GM18517 (cell line): ENCODE results near the gene HBEGF.

Source experiments
- ATAC-seq: cut with Tn5 transposase; IDR thresholded peaks from one replicate; pipeline ENCODE4 v1.9.1; 2021; ENCODE audit warnings: mild to moderate bottlenecking, moderate library complexity; ENCODE audit not compliant: unreplicated experiment

HBEGF gene, protein sequence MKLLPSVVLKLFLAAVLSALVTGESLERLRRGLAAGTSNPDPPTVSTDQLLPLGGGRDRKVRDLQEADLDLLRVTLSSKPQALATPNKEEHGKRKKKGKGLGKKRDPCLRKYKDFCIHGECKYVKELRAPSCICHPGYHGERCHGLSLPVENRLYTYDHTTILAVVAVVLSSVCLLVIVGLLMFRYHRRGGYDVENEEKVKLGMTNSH

GRCh38 chr5:140346348-140347221, at the start of gene HBEGF:
TSS of gene HBEGF (minus strand) at chr5:140346603. CDS start at chr5:140346328, 275 bp downstream.
- peak; percentile 77 for ATAC-seq

- ATAC-seq: no peak
Observed at GRCh38 chr5:140393738-140394137, 47.3 kb upstream of the HBEGF start.

GRCh38 chr5:140391732-140392131, 45.3 kb upstream of the HBEGF start:
- no peak for ATAC-seq

DNA sequence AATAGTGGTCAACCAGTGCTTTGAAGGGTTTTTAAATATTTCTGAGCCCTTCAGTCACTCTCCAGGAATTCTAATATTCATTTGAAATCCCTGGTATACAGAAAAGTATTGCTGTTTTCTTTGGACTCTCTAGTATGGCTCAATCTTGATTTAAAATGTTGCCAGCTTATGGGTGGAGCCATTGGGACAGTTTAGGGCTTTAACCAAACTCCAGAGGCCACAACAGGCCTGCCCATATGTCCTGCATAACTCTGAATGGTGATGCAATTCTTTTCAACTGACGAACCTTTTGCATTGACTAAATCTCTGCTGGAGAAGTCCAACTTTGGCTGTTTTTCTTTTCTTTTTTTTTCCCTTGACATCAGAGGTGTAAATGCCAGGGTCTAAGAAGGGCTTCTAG, 44.9 kb upstream of the HBEGF start:
- ATAC-seq: no peak

DNA sequence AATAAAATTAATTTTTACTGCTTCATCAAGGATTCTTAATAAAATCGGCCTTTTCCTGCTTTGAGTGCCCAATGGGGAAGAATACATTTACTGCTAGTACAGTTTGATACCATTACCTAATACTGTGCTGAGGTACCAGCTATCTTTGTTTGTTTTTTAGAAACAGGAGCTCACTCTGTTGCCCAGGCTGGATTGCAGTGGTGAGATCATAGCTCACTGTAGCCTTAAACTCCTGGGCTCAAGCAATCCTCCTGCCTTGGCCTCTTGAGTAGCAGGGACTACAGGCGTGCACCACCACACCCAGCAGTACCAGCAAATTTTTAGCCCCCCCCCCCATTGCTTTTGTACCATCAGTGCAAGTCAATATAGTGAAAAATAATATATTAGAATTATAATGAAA, 41.6 kb upstream of the HBEGF start:
- ATAC-seq: no peak

DNA sequence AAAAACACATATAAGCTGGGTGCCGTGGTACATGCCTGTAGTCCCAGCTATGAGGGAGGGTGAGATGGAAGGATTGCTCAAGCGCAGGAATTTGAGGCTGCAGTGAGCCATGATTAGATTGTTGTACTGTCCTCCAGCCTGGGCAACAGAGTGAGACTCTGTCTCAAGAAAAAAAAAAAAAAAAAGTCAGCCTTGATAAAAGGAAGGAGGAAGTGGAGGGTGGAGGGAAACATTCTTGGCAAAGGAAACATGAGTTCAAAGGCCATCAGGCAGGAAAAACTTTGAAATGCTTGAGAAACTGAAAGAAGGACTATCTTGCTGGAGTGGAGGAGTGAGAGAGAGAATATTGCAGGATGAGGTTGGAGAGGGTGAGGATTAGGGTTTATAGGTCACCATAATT, 36.9 kb upstream of the HBEGF start:
- ATAC-seq: no peak

GRCh38 chr5:140382866-140383265, 36.5 kb upstream of the HBEGF start:
- ATAC-seq: no peak

DNA sequence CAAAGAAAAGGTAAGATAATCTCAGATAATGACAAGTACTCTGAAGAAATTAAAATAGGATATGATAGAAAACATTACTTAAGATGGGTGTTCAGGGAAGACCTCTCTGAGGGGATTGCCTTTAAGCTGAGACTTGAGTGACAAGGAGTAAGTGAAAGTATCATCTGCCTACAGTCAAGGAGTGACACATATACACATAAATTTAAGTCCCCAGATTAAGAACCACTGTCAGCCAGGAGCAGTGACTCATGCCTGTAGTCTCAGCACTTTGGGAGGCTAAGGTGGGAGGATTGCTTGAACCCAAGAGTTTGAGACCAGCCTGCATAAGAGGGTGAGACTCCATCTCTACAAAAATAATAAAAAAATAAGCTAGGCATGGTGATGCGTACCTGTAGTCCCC, 35.6 kb upstream of the HBEGF start:
- no peak for ATAC-seq

DNA sequence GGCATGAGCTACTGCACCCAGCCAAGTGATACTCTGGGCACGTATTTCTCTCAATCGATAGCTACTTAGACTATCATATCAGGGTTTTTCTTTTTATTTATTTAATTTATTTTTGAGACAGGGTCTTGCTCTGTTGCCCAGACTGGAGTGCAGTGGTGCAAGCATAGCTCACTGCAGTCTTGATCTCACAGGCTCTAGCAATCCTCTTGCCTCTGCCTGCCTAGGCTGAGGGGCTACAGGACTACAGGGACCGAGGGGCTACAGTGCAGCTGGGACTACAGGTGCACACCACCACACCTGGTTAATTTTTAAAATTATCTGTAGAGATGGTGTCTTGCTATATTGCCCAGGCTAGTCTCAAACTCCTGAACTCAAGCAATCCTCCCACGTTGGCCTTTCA, 34.9 kb upstream of the HBEGF start:
- ATAC-seq: no peak

DNA sequence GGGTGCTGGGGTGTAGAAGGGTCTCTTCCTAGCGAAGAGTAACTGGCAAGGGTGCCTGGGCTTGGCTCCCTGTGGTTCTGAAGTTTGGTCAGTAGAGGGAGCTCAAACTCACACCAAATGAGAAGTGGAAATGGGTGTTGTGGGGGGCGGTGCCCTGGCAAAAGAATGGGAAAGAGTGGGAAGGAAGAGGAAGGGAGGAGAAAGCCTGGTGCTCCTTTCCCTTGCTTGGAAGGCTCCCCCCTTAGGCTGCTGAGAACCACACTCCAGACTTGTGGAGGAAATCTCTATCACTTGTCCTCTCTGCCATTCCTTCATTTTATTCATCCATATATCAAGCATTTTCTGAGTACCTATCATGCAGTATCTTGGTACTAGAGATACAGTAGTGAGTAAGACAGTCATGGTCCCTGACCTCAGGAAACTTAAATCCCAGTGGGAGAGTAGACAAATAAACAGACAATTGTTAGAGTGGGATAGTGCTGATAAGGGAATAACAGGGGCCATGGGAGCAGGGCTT, 26.6 kb upstream of the HBEGF start:
- no peak for ATAC-seq

DNA sequence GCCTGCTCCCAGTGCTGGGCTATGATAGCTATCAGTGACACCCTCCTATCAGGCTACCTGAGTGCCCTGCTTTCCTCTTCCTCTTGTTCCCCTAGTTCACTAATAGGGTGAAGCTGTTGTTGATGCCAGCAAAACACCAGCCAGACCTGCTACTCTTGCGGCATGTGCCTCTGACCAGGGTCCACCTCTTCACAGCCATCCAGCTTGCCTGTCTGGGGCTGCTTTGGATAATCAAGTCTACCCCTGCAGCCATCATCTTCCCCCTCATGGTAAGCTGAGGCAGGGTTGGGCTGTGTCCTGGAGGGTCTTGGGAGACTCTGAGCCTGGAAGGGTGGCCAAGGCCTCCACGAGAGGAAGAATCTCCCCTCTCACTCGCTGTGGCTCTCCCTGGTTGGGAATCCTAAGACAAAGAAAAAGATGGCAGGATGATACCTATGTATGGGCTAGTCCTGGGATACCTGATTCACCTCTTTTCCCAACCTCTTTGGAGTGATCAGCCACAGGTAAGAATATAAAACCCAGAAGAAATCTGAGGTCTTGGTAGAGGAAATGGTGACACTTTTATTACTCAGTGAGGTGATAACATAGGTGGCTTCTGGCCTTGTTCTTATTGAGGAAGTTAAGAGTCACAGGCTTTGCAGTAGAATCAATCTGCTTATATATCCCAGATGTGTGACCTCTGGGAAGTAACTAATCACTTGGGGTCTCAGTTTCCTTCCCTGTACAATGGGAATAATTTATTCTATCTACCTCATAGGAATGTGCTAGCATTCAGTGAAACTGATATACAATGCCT, 25.2 kb upstream of the HBEGF start:
- ATAC-seq: no peak

DNA sequence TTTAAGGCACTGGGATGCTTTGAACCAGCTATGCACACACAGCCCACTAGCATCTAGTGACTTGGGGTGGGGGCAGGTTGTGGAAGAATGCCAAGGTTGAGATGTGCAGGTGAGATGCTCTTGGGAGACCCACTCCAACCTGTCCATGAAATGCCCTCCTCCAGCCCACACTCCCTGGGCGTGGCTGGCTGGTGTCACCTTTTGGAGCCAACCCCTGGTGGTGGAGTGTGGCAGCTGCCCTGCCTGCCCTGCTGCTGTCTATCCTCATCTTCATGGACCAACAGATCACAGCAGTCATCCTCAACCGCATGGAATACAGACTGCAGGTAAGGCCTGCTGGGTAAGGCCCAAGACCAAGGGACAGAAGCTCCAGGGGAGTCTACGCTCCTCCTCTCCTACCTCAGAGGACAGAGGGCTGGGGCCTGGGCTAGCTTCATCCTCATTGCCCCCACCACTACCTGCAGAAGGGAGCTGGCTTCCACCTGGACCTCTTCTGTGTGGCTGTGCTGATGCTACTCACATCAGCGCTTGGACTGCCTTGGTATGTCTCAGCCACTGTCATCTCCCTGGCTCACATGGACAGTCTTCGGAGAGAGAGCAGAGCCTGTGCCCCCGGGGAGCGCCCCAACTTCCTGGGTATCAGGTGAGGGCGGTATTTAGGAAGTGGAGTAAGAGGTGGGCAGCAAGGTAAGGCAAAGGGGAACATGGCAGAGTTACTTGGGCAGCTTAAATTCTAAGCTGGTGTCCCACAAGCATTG, 21.0 kb upstream of the HBEGF start:
- no peak for ATAC-seq

GRCh38 chr5:140366589-140367255, 20.3 kb upstream of the HBEGF start:
- ATAC-seq: no peak

DNA sequence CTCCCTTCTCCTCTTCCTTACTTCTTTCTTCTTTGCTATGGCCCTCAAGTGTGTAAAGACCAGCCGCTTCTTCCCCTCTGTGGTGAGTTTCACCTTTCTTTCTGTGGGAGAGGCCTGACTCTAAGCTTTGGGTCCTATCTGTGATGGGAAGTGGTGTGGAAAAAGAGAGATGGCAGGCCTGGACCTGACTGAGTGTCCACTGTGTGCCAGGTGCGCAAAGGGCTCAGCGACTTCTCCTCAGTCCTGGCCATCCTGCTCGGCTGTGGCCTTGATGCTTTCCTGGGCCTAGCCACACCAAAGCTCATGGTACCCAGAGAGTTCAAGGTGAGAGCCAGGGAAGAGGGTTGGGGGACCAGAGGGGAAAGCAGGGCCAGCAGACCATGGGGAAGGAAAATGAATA, 19.5 kb upstream of the HBEGF start:
- no peak for ATAC-seq

GRCh38 chr5:140365282-140365681, 18.9 kb upstream of the HBEGF start:
- no peak for ATAC-seq

- no peak for ATAC-seq
Observed at GRCh38 chr5:140364472-140364765, 18.0 kb upstream of the HBEGF start.

GRCh38 chr5:140363631-140364471, 17.4 kb upstream of the HBEGF start:
- no peak for ATAC-seq

DNA sequence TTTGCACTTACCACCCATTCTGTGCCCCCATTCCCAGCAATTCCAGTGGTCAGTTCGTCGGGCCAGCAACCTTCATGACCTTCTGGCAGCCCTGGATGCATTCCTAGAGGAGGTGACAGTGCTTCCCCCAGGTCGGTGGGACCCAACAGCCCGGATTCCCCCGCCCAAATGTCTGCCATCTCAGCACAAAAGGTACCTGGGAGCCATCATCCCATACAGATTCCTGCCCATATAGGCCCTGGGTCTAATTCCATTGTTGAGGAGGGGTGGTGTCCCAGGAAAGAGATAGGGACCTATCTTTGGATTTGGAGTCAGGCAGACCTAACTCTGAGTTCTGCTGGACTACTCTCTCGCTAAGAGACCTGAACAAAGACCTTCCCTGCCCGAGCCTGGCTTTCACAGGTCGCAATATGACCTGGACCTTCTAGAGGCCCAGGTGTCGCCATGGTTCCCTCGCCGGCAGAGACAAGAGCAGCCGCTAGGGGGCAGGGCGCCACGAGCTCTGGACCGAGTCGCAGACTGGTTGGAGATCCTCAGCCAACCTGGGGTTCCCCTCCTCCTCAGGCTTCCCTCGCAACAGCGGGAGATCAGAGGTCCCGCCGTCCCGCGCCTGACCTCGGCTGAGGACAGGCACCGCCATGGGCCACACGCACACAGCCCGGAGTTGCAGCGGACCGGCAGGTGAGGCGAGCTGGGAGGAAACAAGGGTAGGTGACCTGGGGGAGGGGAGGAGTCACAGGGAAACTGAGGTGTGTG, 16.6 kb upstream of the HBEGF start:
- peak; percentile 53 for ATAC-seq

DNA sequence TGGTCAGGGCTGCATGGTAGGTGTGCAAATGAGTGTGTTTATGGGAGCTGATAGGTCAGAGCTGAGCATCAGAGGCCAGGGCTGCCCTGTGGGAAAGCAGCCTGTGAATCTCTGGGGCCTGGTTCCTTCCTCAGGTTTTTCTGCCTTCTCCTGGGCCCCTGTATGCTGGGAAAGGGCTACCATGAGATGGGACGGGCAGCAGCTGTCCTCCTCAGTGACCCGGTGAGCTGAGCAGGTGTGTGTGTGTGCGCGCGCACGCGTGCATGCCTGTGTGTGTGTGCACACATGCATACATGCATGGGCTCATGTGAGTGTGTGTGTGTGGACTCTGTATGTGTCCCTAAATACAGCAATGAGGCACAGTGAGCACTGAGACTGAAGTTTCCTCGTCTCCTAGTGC, 15.9 kb upstream of the HBEGF start:
- no peak for ATAC-seq
